GM12878 (cell line): ENCODE measurements around the gene STPG4. TPM values are rescaled to one million over a fixed set of nuclear protein-coding genes. Genes with fewer than 3 reads are reported as not detected.

Experiments used
- ATAC-seq: fragments of 200-7000 bp; cut with Tn5 transposase; 3 replicates; pipeline ENCODE4 v1.9.1; 2020; ENCODE audit warnings: mild to moderate bottlenecking, moderate library complexity
- BruUV-seq: library from RNA; stranded (reverse); fragments of 400-500 nt; replicated peaks from 2 replicates; lab custom pipeline; 2021; lab: Mats Ljungman, UMichigan
- CTCF ChIA-PET: fragments of 300-600 bp; sonication (Branson Sonifier 250); formaldehyde crosslinking; extraction: SDS; loops from one replicate; lab custom pipeline; 2021; ENCODE audit warnings: inconsistent platforms; lab: Yijun Ruan, JAX
- POLR2A ChIA-PET: fragments of 350-600 bp; formaldehyde crosslinking; extraction: SDS; loops from one replicate; lab custom pipeline; 2021; ENCODE audit warnings: inconsistent platforms; lab: Charles Lee
- RAD21 ChIA-PET: fragments of 300-600 bp; sonication (Branson Sonifier 250); formaldehyde crosslinking; loops from one replicate; lab custom pipeline; 2023; ENCODE audit warnings: antibody characterized with exemption; ENCODE audit not compliant: unreplicated experiment; lab: Charles Lee
- SMC1A ChIA-PET: fragments of 300-600 bp; sonication (Branson Sonifier 250); formaldehyde crosslinking; loops from one replicate; lab custom pipeline; 2023; ENCODE audit not compliant: unreplicated experiment, uncharacterized antibody; lab: Charles Lee
- DNase-seq: peaks from one replicate; pipeline ENCODE4 v3.0.0-alpha.2; 2011; ENCODE audit warnings: low read depth, low spot score
- FAIRE-seq: peaks from 3 replicates; lab custom pipeline; 2011; peaks lifted over from hg19 to GRCh38; lab: Jason Lieb, UNC
- H2AFZ ChIP-seq: 2 replicates; pipeline ENCODE4 v1.6.0; 2011; ENCODE audit warnings: low read depth, low read length, control low read depth; ENCODE audit not compliant: control insufficient read depth
- H3K27ac ChIP-seq: 2 replicates; pipeline ENCODE4 v1.5.1; 2011; ENCODE audit warnings: control low read depth; ENCODE audit not compliant: control insufficient read depth, insufficient read depth
- H3K27me3 ChIP-seq, 2 experiments: replicated peaks in 1 of 2; 2 replicates each; pipeline versions ENCODE4 v1.6.0 to v1.6.1; 2011; ENCODE audit warnings: low read length in 1 of 2; ENCODE audit not compliant: control insufficient read depth in 2 of 2, insufficient read depth in 2 of 2
- H3K36me3 ChIP-seq, 2 experiments: 2 replicates each; pipeline ENCODE4 v1.5.1; 2011; ENCODE audit warnings: low read length in 1 of 2; ENCODE audit not compliant: control insufficient read depth in 2 of 2, insufficient read depth in 2 of 2
- H3K4me1 ChIP-seq: 2 replicates; pipeline ENCODE4 v1.6.1; 2011; ENCODE audit warnings: mild to moderate bottlenecking, low read length, moderate library complexity, mixed read lengths; ENCODE audit not compliant: control insufficient read depth, insufficient read depth
- H3K4me2 ChIP-seq: 2 replicates; pipeline ENCODE4 v1.6.0; 2011; ENCODE audit warnings: control low read depth; ENCODE audit not compliant: control insufficient read depth, insufficient read depth
- H3K4me3 ChIP-seq: fragments of 200-600 bp; sonication (generic); 2 replicates; pipeline ENCODE4 v1.5.1; 2016
- H3K79me2 ChIP-seq: 2 replicates; pipeline ENCODE4 v1.6.0; 2011; ENCODE audit warnings: low read length; ENCODE audit not compliant: control insufficient read depth, insufficient read depth
- H3K9ac ChIP-seq: 2 replicates; pipeline ENCODE4 v1.8.0; 2011; ENCODE audit warnings: low read length, control low read depth, mixed read lengths; ENCODE audit not compliant: control insufficient read depth, insufficient read depth
- H3K9me3 ChIP-seq: replicated peaks from 3 replicates; pipeline ENCODE4 v1.5.1; 2011; ENCODE audit warnings: mild to moderate bottlenecking, low read length; ENCODE audit not compliant: control insufficient read depth, insufficient read depth
- H4K20me1 ChIP-seq: 2 replicates; pipeline ENCODE4 v1.6.0; 2011; ENCODE audit not compliant: control insufficient read depth, insufficient read depth
- BHLHE40 ChIP-seq, 2 experiments: fragments of 450-650 bp in 1 of 2; IDR thresholded peaks; 2 replicates each; pipeline ENCODE4 v1.6.1; 2011 to 2017; ENCODE audit warnings: low read depth in 2 of 2, borderline replicate concordance in 1 of 2, improper control_type of control experiment in 1 of 2, low read length in 1 of 2, mild to moderate bottlenecking in 1 of 2
- FOXK2 ChIP-seq: fragments of 450-650 bp; IDR thresholded peaks from 2 replicates; pipeline ENCODE4 v1.6.1; 2017; ENCODE audit warnings: mild to moderate bottlenecking, moderate library complexity
- HCFC1 ChIP-seq: fragments of 150-350 bp; IDR thresholded peaks from 2 replicates; pipeline ENCODE4 v1.6.1; 2014; ENCODE audit warnings: low read length
- HSF1 ChIP-seq: fragments of 150-350 bp; IDR thresholded peaks from 2 replicates; pipeline ENCODE4 v1.6.1; 2014; ENCODE audit warnings: mild to moderate bottlenecking, low read depth, low read length
- IKZF2 ChIP-seq, 2 experiments: fragments of 450-650 bp; IDR thresholded peaks; 2 replicates each; pipeline ENCODE4 v1.6.1; 2017; ENCODE audit warnings: mild to moderate bottlenecking in 2 of 2, moderate library complexity in 2 of 2
- JUND ChIP-seq: IDR thresholded peaks from 2 replicates; pipeline ENCODE4 v1.6.1; 2012; ENCODE audit warnings: low read depth, mild to moderate bottlenecking, low read length, improper control_type of control experiment, moderate library complexity
- KAT2A ChIP-seq: conservative IDR thresholded peaks from 2 replicates; pipeline ENCODE4 v1.6.1; 2011; ENCODE audit warnings: low read depth, low read length; ENCODE audit not compliant: control insufficient read depth
- MAX ChIP-seq: IDR thresholded peaks from 2 replicates; pipeline ENCODE4 v1.6.1; 2012; ENCODE audit warnings: low read depth, low read length, improper control_type of control experiment
- NFIC ChIP-seq: IDR thresholded peaks from 2 replicates; pipeline ENCODE4 v1.6.1; 2012; ENCODE audit warnings: low read depth, mild to moderate bottlenecking, inconsistent platforms, low read length, moderate library complexity
- PAX5 ChIP-seq: IDR thresholded peaks from 2 replicates; pipeline ENCODE4 v1.6.1; 2011; ENCODE audit warnings: low read depth, low read length, borderline replicate concordance
- PBX3 ChIP-seq: IDR thresholded peaks from 2 replicates; pipeline ENCODE4 v1.6.1; 2011; ENCODE audit warnings: mild to moderate bottlenecking, low read depth, low read length, moderate library complexity; ENCODE audit not compliant: insufficient replicate concordance
- RCOR1 ChIP-seq: conservative IDR thresholded peaks from 2 replicates; pipeline ENCODE4 v1.6.1; 2012; ENCODE audit warnings: low read depth, low read length, improper control_type of control experiment
- SKIL ChIP-seq: fragments of 450-650 bp; IDR thresholded peaks from 2 replicates; pipeline ENCODE4 v1.6.1; 2017; ENCODE audit warnings: mild to moderate bottlenecking, low read depth, inconsistent platforms; ENCODE audit not compliant: poor library complexity, severe bottlenecking
- SMC3 ChIP-seq: IDR thresholded peaks from 2 replicates; pipeline ENCODE4 v1.6.1; 2011; ENCODE audit warnings: low read length, improper control_type of control experiment, borderline replicate concordance
- SREBF2 ChIP-seq: IDR thresholded peaks from 2 replicates; pipeline ENCODE4 v1.6.1; 2012; ENCODE audit warnings: mild to moderate bottlenecking, low read length
- TCF3 ChIP-seq: IDR thresholded peaks from 2 replicates; pipeline ENCODE4 v1.6.1; 2012; ENCODE audit warnings: low read depth, mild to moderate bottlenecking, low read length, borderline replicate concordance; ENCODE audit not compliant: insufficient read depth
- TCF7 ChIP-seq: IDR thresholded peaks from 2 replicates; pipeline ENCODE4 v1.6.1; 2014; ENCODE audit warnings: antibody characterized with exemption, borderline replicate concordance
- USF2 ChIP-seq: IDR thresholded peaks from 2 replicates; pipeline ENCODE4 v1.6.1; 2011; ENCODE audit warnings: low read depth, low read length, improper control_type of control experiment, borderline replicate concordance
- ZNF217 ChIP-seq: fragments of 450-650 bp; IDR thresholded peaks from 2 replicates; pipeline ENCODE4 v1.6.1; 2017; ENCODE audit warnings: antibody characterized with exemption, mild to moderate bottlenecking
- WGBS: methylation state at CpG from one replicate; pipeline ENCODE4 v1.1.6; 2016; ENCODE audit warnings: low lambda C conversion rate; ENCODE audit not compliant: insufficient replicate concordance, insufficient coverage; ENCODE audit errors: missing lambda C conversion rate; 5-methylcytosine and 5-hydroxymethylcytosine counted together
- in situ Hi-C: fragments of 300-500 bp; cut with MboI; formaldehyde crosslinking; loops from 9 replicates; pipeline ENCODE4 v1.14.3; 2018; ENCODE audit warnings: mixed read lengths
- intact Hi-C: fragments of 100-400 bp; cut with micrococcal nuclease; formaldehyde crosslinking; loops from one replicate; pipeline ENCODE4 v1.14.2; 2022; ENCODE audit not compliant: unreplicated experiment
- polyA plus RNA-seq, 11 experiments: library from polyadenylated mRNA; depleted of rRNA in 4 of 11; unstranded in 6 of 11; stranded (reverse) in 5 of 11; fragments of >200 nt; fragmentation: Nextera tagmentation in 4 of 11; fragmentation: Illumina TruSeq in 1 of 11; extraction: Ambion mirVana in 4 of 11; extraction: Trizol in 1 of 11; gene quantifications; 1 replicate in 1 of 11; 2 replicates in 10 of 11; pipeline versions ENCODE4 v1.2.1 to v1.2.3, GENCODE V29; 2011 to 2016; ENCODE audit warnings: inconsistent platforms in 2 of 11, missing spikeins in 2 of 11, low read depth in 1 of 11
- total RNA-seq, 4 experiments: library from RNA; depleted of rRNA in 3 of 4; stranded (reverse); fragments of >200 nt in 3 of 4; fragmentation: Illumina TruSeq in 1 of 4; extraction: Trizol in 1 of 4; gene quantifications; 2 replicates each; pipeline versions ENCODE4 v1.2.1 to v1.2.3, GENCODE V29; 2013 to 2021

STPG4 gene
- total and polyA plus RNA-seq, 10 of the 15 experiments (the other 5 are each of a cell fraction or from before 2014, with no cell fraction given): 0.10 to 0.29 (median 0.19) TPM; not detected in 3

GRCh38 chr2:47069628-47070154, 85.4 kb downstream of the STPG4 start:
- peaks cover 30% of the 10 kb centered on the region for H3K4me1 ChIP-seq
- ChIA-PET SMC1A (no interaction called here), CTCF (interaction anchor here (1.0 kb wide), 1 partner anchor 253 kb away, joined by 3 read pairs; no protein-coding TSS in a partner anchor), RAD21 (no interaction called here), POLR2A (no interaction called here)
- H3K9ac ChIP-seq: no peak overlapping the region
- no peaks in the 10 kb centered on the region for H3K79me2 ChIP-seq
- no peak for ATAC-seq
- peaks cover under 1 to 7% of the 10 kb centered on the region in 2 experiments; a peak in 3 of 4 replicates for H3K36me3 ChIP-seq
- no peak overlapping the region for H2AFZ ChIP-seq
- BruUV-seq: no TSS peak
- in situ Hi-C loops (no loop called here), intact Hi-C loops (loop anchor here (5.0 kb wide), 1 partner anchor 253 kb away; no protein-coding TSS in a partner anchor)
- no peak for FAIRE-seq
- no peaks in the 10 kb centered on the region for H3K27me3 ChIP-seq
- H3K9me3 ChIP-seq: no peaks in the 10 kb centered on the region
- H3K4me2 ChIP-seq: no peak overlapping the region
- WGBS: 96% methylated on average over 6 of the region's 6 CpGs
- TF ChIP-seq MAX: no peak
- TF ChIP-seq TCF7: no peak
- no peak for TF ChIP-seq KAT2A
- TF ChIP-seq IKZF2 (IDR thresholded peaks at IDR 0.05): no peak
- no peak for TF ChIP-seq PBX3
- no peak for TF ChIP-seq HSF1
- no peak for TF ChIP-seq TCF3
- TF ChIP-seq USF2: no peak
- no peak for TF ChIP-seq JUND
- no peak for TF ChIP-seq HCFC1
- no peak for TF ChIP-seq PAX5
- TF ChIP-seq SKIL: no peak
- TF ChIP-seq SMC3: no peak
- TF ChIP-seq SREBF2: no peak
- no peak for TF ChIP-seq NFIC
- TF ChIP-seq RCOR1: no peak
- TF ChIP-seq FOXK2: no peak
- TF ChIP-seq BHLHE40 (IDR thresholded peaks at IDR 0.05; ENCODE audit: borderline replicate concordance in 1 of 2, low read depth in 2 of 2, low read length in 1 of 2): no peak
- TF ChIP-seq ZNF217: no peak
- no peak overlapping the region for H3K4me3 ChIP-seq
- H3K27ac ChIP-seq: no peak overlapping the region
- peaks cover 7% of the 10 kb centered on the region for H4K20me1 ChIP-seq
- no peak for DNase-seq
